Ovary (tissue), 9 donors: ENCODE results near the gene SLFN14. TPM values are rescaled to one million over a fixed set of nuclear protein-coding genes. Genes with fewer than 3 reads are reported as not detected.

Experiments
- DNase-seq, 5 donors: peaks; one replicate each; pipeline ENCODE4 v3.0.0-alpha.2; 2019 to 2020
- H3K27ac ChIP-seq, 2 donors: fragments of 200-600 bp; one replicate each; pipeline versions ENCODE4 v1.5.1 to v1.8.0; 2019 to 2022
- H3K27me3 ChIP-seq: fragments of 200-600 bp; one replicate; pipeline ENCODE4 v1.8.0; 2022
- H3K36me3 ChIP-seq: fragments of 200-600 bp; sonication (generic); one replicate; pipeline ENCODE4 v1.5.1; 2019
- H3K4me1 ChIP-seq: one replicate; pipeline ENCODE4 v1.8.1; 2013; ENCODE audit warnings: mild to moderate bottlenecking, moderate library complexity; ENCODE audit not compliant: insufficient read depth
- H3K4me3 ChIP-seq: fragments of 200-600 bp; sonication (generic); one replicate; pipeline ENCODE4 v1.5.1; 2017
- H3K9me3 ChIP-seq, 2 donors: fragments of 200-600 bp in 1 of 2; sonication (generic) in 1 of 2; one replicate each; pipeline versions ENCODE4 v1.5.1 to v1.8.1; 2013 to 2019; ENCODE audit warnings: mild to moderate bottlenecking in 1 of 2, moderate library complexity in 1 of 2
- CTCF ChIP-seq, 3 donors: fragments of 450-650 bp in 2 of 3; fragments of 200-600 bp in 1 of 3; IDR thresholded peaks; one replicate each; pipeline versions ENCODE4 v1.5.1 to v1.8.0; 2016 to 2022; ENCODE audit warnings: antibody characterized with exemption in 3 of 3, mild to moderate bottlenecking in 1 of 3
- EP300 ChIP-seq: sonication (generic); formaldehyde crosslinking; IDR thresholded peaks from one replicate; pipeline ENCODE4 v1.6.1; 2017; ENCODE audit warnings: antibody characterized with exemption
- POLR2A ChIP-seq: fragments of 450-650 bp; IDR thresholded peaks from one replicate; pipeline ENCODE4 v1.6.1; 2017; ENCODE audit warnings: antibody characterized with exemption, mild to moderate bottlenecking, moderate library complexity
- WGBS, 3 donors: extraction: QIAGEN DNeasy Blood & Tissue Kit in 1 of 3; methylation state at CpG; one replicate each; pipeline versions ENCODE4 v1.1.5 to v1.1.7; 2013 to 2017; 5-methylcytosine and 5-hydroxymethylcytosine counted together
- intact Hi-C, 4 donors: fragments of 100-400 bp; cut with DNase I; formaldehyde crosslinking; loops; one replicate each; pipeline versions ENCODE4 v1.11.0 to v1.15.1; 2022 to 2023
- polyA plus RNA-seq, 2 donors: library from polyadenylated mRNA; stranded (reverse); fragments of 200-250 nt in 1 of 2; fragments of 350-450 nt in 1 of 2; fragmentation: Illumina TruSeq in 1 of 2; extraction: RNeasy Lipid Tissue Mini Kit (QIAGEN cat#74804) in 1 of 2; gene quantifications; one replicate each; pipeline ENCODE4 v1.2.3, GENCODE V29; 2013 to 2014
- total RNA-seq, 7 donors: library from RNA; depleted of rRNA in 2 of 7; stranded (reverse); fragments of >200 nt in 2 of 7; fragmentation: NEBNext Ultra II Directional in 3 of 7; extraction: Animal tissue kit (Norgen Biotek cat#: 25700) in 3 of 7; gene quantifications; one replicate each; pipeline versions ENCODE4 v1.1.0 to v1.2.4, GENCODE V29; 2016 to 2023
- donor health status: DM: no; HTN: no; CAD: no; lungs with moderate emphysema.
- donor health status: DM: no; HTN: no; CAD: no.
- donor health status: Bipolar disorder and iron deficiency.
- donor health status: DM: yes; HTN: yes; CAD: no.
- donor health status: DM: no; HTN: no; CAD: no.
- donor health status: DM: yes; HTN: yes; CAD: no.

SLFN14 gene
- total and polyA plus RNA-seq, 9 donors, result not detected

- TF ChIP-seq CTCF (IDR thresholded peaks at IDR 0.05), result no peak
- no peak for TF ChIP-seq EP300
- no peak for TF ChIP-seq POLR2A
- Histone ChIP-seq H3K27ac (no peak overlapping the region), H3K9me3 (no peaks in the 10 kb centered on the region), H3K27me3 (no peaks in the 10 kb centered on the region), H3K36me3 (no peaks in the 10 kb centered on the region), H3K4me1 (no peaks in the 10 kb centered on the region), H3K4me3 (no peak overlapping the region)
- intact Hi-C loops, result no loop called here
- 74 to 84% (median 77%) methylated on average over 5 of the region's 5 CpGs for WGBS, 3 donors
- DNase-seq, result no peak
Measured at GRCh38 chr17:35555691-35556090, 4.9 kb downstream of the SLFN14 start.

DNA sequence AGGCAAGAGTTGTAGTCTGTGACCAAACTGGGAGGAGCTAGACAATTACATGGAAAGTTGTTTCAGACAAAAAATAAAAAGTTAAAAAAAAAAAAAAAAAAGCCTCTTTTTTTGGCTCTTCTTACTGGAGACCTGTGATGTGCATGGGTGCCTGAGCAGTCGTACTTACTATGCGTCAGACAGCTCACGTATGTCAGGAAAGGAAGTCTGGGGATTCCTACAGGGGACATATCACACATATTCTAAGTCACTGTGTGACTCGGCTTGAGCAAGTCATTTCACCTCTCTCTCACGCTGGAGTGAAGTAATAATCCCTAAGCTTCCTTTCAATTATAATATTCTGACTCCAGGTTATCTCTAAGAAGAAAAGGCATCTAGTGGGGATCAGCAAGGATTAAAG is 6.0 kb downstream of the SLFN14 start:
- DNase-seq, result no peak
- H3K36me3 ChIP-seq, result no peaks in the 10 kb centered on the region
- H3K9me3 ChIP-seq, result no peaks in the 10 kb centered on the region
- no peaks in the 10 kb centered on the region for H3K4me1 ChIP-seq
- H3K27me3 ChIP-seq, result no peaks in the 10 kb centered on the region
- TF ChIP-seq CTCF (IDR thresholded peaks at IDR 0.05) (no peak), EP300 (no peak), POLR2A (no peak)
- no peak overlapping the region for H3K27ac ChIP-seq
- H3K4me3 ChIP-seq, result no peak overlapping the region
- intact Hi-C loops, result no loop called here
- WGBS, 3 donors, result 66 to 78% (median 69%) methylated on average over 5 of the region's 5 CpGs

GRCh38 chr17:35553310-35553709 is 7.3 kb downstream of the SLFN14 start:
- no peaks in the 10 kb centered on the region for H3K4me1 ChIP-seq
- intact Hi-C loops, result no loop called here
- H3K27me3 ChIP-seq, result no peaks in the 10 kb centered on the region
- H3K27ac ChIP-seq, result no peak overlapping the region
- H3K9me3 ChIP-seq, result no peaks in the 10 kb centered on the region
- H3K36me3 ChIP-seq, result no peaks in the 10 kb centered on the region
- WGBS, 3 donors, result 50 to 68% (median 63%) methylated on average over 4 of the region's 4 CpGs
- TF ChIP-seq EP300 (no peak), POLR2A (no peak), CTCF (IDR thresholded peaks at IDR 0.05) (no peak)
- no peak for DNase-seq
- H3K4me3 ChIP-seq, result no peak overlapping the region

GRCh38 chr17:35548978-35549377 is 11.6 kb downstream of the SLFN14 start:
- no peaks in the 10 kb centered on the region for H3K4me1 ChIP-seq
- H3K27me3 ChIP-seq, result no peaks in the 10 kb centered on the region
- TF ChIP-seq CTCF (IDR thresholded peaks at IDR 0.05) (no peak), EP300 (no peak), POLR2A (no peak)
- no peak overlapping the region for H3K27ac ChIP-seq
- no peak for DNase-seq
- 38 to 46% (median 40%) methylated on average over 1 of the region's 1 CpG for WGBS, 3 donors
- H3K4me3 ChIP-seq, result no peak overlapping the region
- no peaks in the 10 kb centered on the region for H3K9me3 ChIP-seq
- intact Hi-C loops, result loop anchor here in 1 of 4 donors (10.0 kb wide), 1 partner anchor 196 kb away; no protein-coding TSS in a partner anchor
- H3K36me3 ChIP-seq, result no peaks in the 10 kb centered on the region
